MG63 (cell line): ENCODE data around the gene INHBC. TPM values are rescaled to one million over a fixed set of nuclear protein-coding genes. Genes with fewer than 3 reads are reported as not detected.
A peak's percentile ranks its signal among the peaks of the same experiment; 100 is the strongest.

ENCODE experiments used
- DNase-seq: peaks from one replicate; pipeline ENCODE4 v3.0.0-alpha.2; 2020
- H3K27me3 ChIP-seq: fragments of 250-450 bp; sonication (Bioruptor Pico); 2 replicates; pipeline ENCODE4 v1.5.1; 2020; ENCODE audit warnings: mild to moderate bottlenecking, moderate library complexity
- H3K36me3 ChIP-seq: fragments of 250-450 bp; sonication (Bioruptor Pico); 2 replicates; pipeline ENCODE4 v1.5.1; 2020; ENCODE audit warnings: mild to moderate bottlenecking, moderate library complexity
- H3K4me3 ChIP-seq: fragments of 250-450 bp; sonication (Bioruptor Pico); 2 replicates; pipeline ENCODE4 v1.5.1; 2020; ENCODE audit warnings: mild to moderate bottlenecking, moderate library complexity
- H3K9me3 ChIP-seq: fragments of 250-450 bp; sonication (Bioruptor Pico); 2 replicates; pipeline ENCODE4 v1.5.1; 2020; ENCODE audit warnings: mild to moderate bottlenecking, moderate library complexity
- total RNA-seq: library from RNA; depleted of rRNA; stranded (reverse); fragments of >200 nt; shearing (Covaris generic); gene quantifications from 2 replicates; pipeline ENCODE4 v1.2.3, GENCODE V29; 2014; ENCODE audit warnings: low replicate concordance

Gene INHBC
- total RNA-seq, 1 experiment from 2014 or later: not detected

- H3K36me3 ChIP-seq: no peaks in the 10 kb centered on the region
- 0 out of 2 replicates have a peak, but pooled peaks cover 2% of the 10 kb centered on the region for H3K9me3 ChIP-seq
- DNase-seq: no peak
- H3K27me3 ChIP-seq: no peaks in the 10 kb centered on the region
- no peak overlapping the region for H3K4me3 ChIP-seq
Measured at GRCh38 chr12:57446292-57446960, 11.8 kb downstream of the INHBC start.

GRCh38 chr12:57448669-57449068 is 14.1 kb downstream of the INHBC start:
- Histone ChIP-seq H3K27me3 (no peaks in the 10 kb centered on the region), H3K36me3 (no peaks in the 10 kb centered on the region), H3K4me3 (no peak overlapping the region), H3K9me3 (no peaks in the 10 kb centered on the region)
- DNase-seq: no peak

- DNase-seq: no peak
- Histone ChIP-seq H3K36me3 (no peaks in the 10 kb centered on the region), H3K9me3 (no peaks in the 10 kb centered on the region), H3K27me3 (no peaks in the 10 kb centered on the region), H3K4me3 (no peak overlapping the region)
Measured at GRCh38 chr12:57449375-57449774, 14.8 kb downstream of the INHBC start.

- H3K36me3 ChIP-seq: no peaks in the 10 kb centered on the region
- DNase-seq: no peak
- H3K27me3 ChIP-seq: no peaks in the 10 kb centered on the region
- no peaks in the 10 kb centered on the region for H3K9me3 ChIP-seq
- no peak overlapping the region for H3K4me3 ChIP-seq
Measured at GRCh38 chr12:57450057-57450456, 15.5 kb downstream of the INHBC start.

GRCh38 chr12:57451233-57451778 is 16.7 kb downstream of the INHBC start:
- Histone ChIP-seq H3K9me3 (no peaks in the 10 kb centered on the region), H3K36me3 (no peaks in the 10 kb centered on the region), H3K27me3 (no peaks in the 10 kb centered on the region), H3K4me3 (no peak overlapping the region)
- peak; percentile 54 for DNase-seq

GRCh38 chr12:57452181-57452936 is 17.8 kb downstream of the INHBC start:
- Histone ChIP-seq H3K9me3 (no peaks in the 10 kb centered on the region), H3K36me3 (no peaks in the 10 kb centered on the region), H3K27me3 (no peaks in the 10 kb centered on the region), H3K4me3 (no peak overlapping the region)
- no peak for DNase-seq

- DNase-seq: peak; percentile 71
- no peaks in the 10 kb centered on the region for H3K27me3 ChIP-seq
- H3K9me3 ChIP-seq: no peaks in the 10 kb centered on the region
- no peaks in the 10 kb centered on the region for H3K36me3 ChIP-seq
- H3K4me3 ChIP-seq: no peak overlapping the region
Measured at GRCh38 chr12:57452937-57453509, 18.4 kb downstream of the INHBC start.

- H3K9me3 ChIP-seq: no peaks in the 10 kb centered on the region
- no peaks in the 10 kb centered on the region for H3K27me3 ChIP-seq
- no peaks in the 10 kb centered on the region for H3K36me3 ChIP-seq
- H3K4me3 ChIP-seq: no peak overlapping the region
- DNase-seq: no peak
Measured at GRCh38 chr12:57454213-57454565, 19.6 kb downstream of the INHBC start.

GRCh38 chr12:57454566-57455373 is 20.2 kb downstream of the INHBC start, which contains the start of gene INHBE:
Gene INHBE (plus strand): TSS chr12:57455307. CDS start chr12:57455537, 230 bp downstream.
- H3K36me3 ChIP-seq: no peaks in the 10 kb centered on the region
- no peaks in the 10 kb centered on the region for H3K9me3 ChIP-seq
- H3K27me3 ChIP-seq: no peaks in the 10 kb centered on the region
- peak; percentile 58 for DNase-seq
- no peak within 1 kb of the TSS for H3K4me3 ChIP-seq

GRCh38 chr12:57455374-57456144 is 21.0 kb downstream of the INHBC start:
- no peak overlapping the region for H3K4me3 ChIP-seq
- no peaks in the 10 kb centered on the region for H3K9me3 ChIP-seq
- H3K27me3 ChIP-seq: peaks cover 3% of the 10 kb centered on the region
- no peaks in the 10 kb centered on the region for H3K36me3 ChIP-seq
- no peak for DNase-seq

GRCh38 chr12:57456145-57456700 is 21.6 kb downstream of the INHBC start:
- no peak for DNase-seq
- no peaks in the 10 kb centered on the region for H3K36me3 ChIP-seq
- H3K27me3 ChIP-seq: peaks cover 8% of the 10 kb centered on the region
- H3K9me3 ChIP-seq: no peaks in the 10 kb centered on the region
- no peak overlapping the region for H3K4me3 ChIP-seq

GRCh38 chr12:57456737-57457490 is 22.3 kb downstream of the INHBC start:
- no peaks in the 10 kb centered on the region for H3K9me3 ChIP-seq
- DNase-seq: no peak
- no peaks in the 10 kb centered on the region for H3K36me3 ChIP-seq
- H3K27me3 ChIP-seq: peaks cover 10% of the 10 kb centered on the region
- no peak overlapping the region for H3K4me3 ChIP-seq

GRCh38 chr12:57458665-57459054 is 24.1 kb downstream of the INHBC start:
- DNase-seq: no peak
- H3K36me3 ChIP-seq: no peaks in the 10 kb centered on the region
- H3K4me3 ChIP-seq: peak overlapping the region; percentile 51

GRCh38 chr12:57459055-57459749 is 24.6 kb downstream of the INHBC start:
- DNase-seq: peak; percentile 91
- H3K36me3 ChIP-seq: no peaks in the 10 kb centered on the region
- H3K9me3 ChIP-seq: no peaks in the 10 kb centered on the region
- H3K4me3 ChIP-seq: peak overlapping the region; percentile 51
- peaks cover 10% of the 10 kb centered on the region for H3K27me3 ChIP-seq

More at GRCh38 chr12:57458665-57459054, 24.1 kb downstream of the INHBC start:
- Histone ChIP-seq H3K9me3 (no peaks in the 10 kb centered on the region), H3K27me3 (peaks cover 10% of the 10 kb centered on the region)
